HCT116 (cell line): ENCODE measurements around the gene MIS18BP1. TPM values are rescaled to one million over a fixed set of nuclear protein-coding genes. Genes with fewer than 3 reads are reported as not detected.

Experiments used
- ATAC-seq: fragments of 200-7000 bp; cut with Tn5 transposase; 2 replicates; pipeline ENCODE4 v1.9.1; 2020; ENCODE audit warnings: mild to moderate bottlenecking, moderate library complexity
- BruUV-seq: library from RNA; stranded (reverse); fragments of 400-500 nt; replicated peaks from 2 replicates; lab custom pipeline; 2021; lab: Mats Ljungman, UMichigan
- CTCF ChIA-PET: fragments of 300-600 bp; sonication (Branson Sonifier 250); formaldehyde crosslinking; loops from one replicate; lab custom pipeline; 2021; ENCODE audit warnings: antibody characterized with exemption; lab: Charles Lee
- POLR2A ChIA-PET: fragments of 300-600, 350-600 bp; sonication (Branson Sonifier 250); formaldehyde crosslinking; loops from one replicate; lab custom pipeline; 2021; ENCODE audit warnings: antibody characterized with exemption; lab: Charles Lee
- RAD21 ChIA-PET, 2 experiments: fragments of 300-600 bp; sonication (Branson Sonifier 250); formaldehyde crosslinking; loops; one replicate each; lab custom pipeline; 2023; ENCODE audit warnings: low total read pairs in 2 of 2; ENCODE audit not compliant: uncharacterized antibody in 2 of 2, unreplicated experiment in 2 of 2, low non-redundant PET in 1 of 2; lab: Charles Lee
- DNase-seq: peaks from one replicate; pipeline ENCODE4 v3.0.0-alpha.2; 2010; ENCODE audit warnings: low read depth, low spot score
- H2AFZ ChIP-seq: fragments of 200-600 bp; shearing (Covaris generic), sonication (generic); 2 replicates; pipeline ENCODE4 v1.6.1; 2017; ENCODE audit warnings: low read depth, mixed run types, mixed read lengths, antibody characterized with exemption, low read length; ENCODE audit not compliant: poor library complexity, severe bottlenecking
- H3K27ac ChIP-seq: 2 replicates; pipeline ENCODE4 v1.5.1; 2012; ENCODE audit warnings: low read depth, low read length
- H3K27me3 ChIP-seq: fragments of 200-600 bp; sonication (generic); 2 replicates; pipeline ENCODE4 v1.6.1; 2016; ENCODE audit warnings: mixed run types, low read length, mixed read lengths; ENCODE audit not compliant: insufficient read depth
- H3K36me3 ChIP-seq, 2 experiments: fragments of 200-500 bp in 1 of 2; fragments of 200-600 bp in 1 of 2; sonication (Bioruptor generic) in 1 of 2; sonication (generic) in 1 of 2; 2 replicates each; pipeline versions ENCODE4 v1.5.1 to v1.6.1; 2014 to 2016; ENCODE audit warnings: low read length in 2 of 2, inconsistent platforms in 1 of 2, mixed read lengths in 1 of 2, mixed run types in 1 of 2; ENCODE audit not compliant: insufficient read depth in 2 of 2, control insufficient read depth in 1 of 2
- H3K4me1 ChIP-seq, 2 experiments: fragments of 200-600 bp in 1 of 2; sonication (generic) in 1 of 2; 2 replicates each; pipeline versions ENCODE4 v1.5.1 to v1.6.1; 2012 to 2017; ENCODE audit warnings: low read length in 2 of 2, inconsistent platforms in 1 of 2, mild to moderate bottlenecking in 1 of 2, mixed read lengths in 1 of 2, mixed run types in 1 of 2, moderate library complexity in 1 of 2; ENCODE audit not compliant: insufficient read depth in 2 of 2, control insufficient read depth in 1 of 2
- H3K4me2 ChIP-seq: fragments of 200-600 bp; sonication (generic); 2 replicates; pipeline ENCODE4 v1.6.1; 2017; ENCODE audit warnings: mixed run types, low read length, mixed read lengths
- H3K4me3 ChIP-seq, 2 experiments: fragments of 200-600 bp in 1 of 2; sonication (generic) in 1 of 2; replicated peaks in 1 of 2; 2 replicates each; pipeline ENCODE4 v1.5.1; 2011 to 2016; ENCODE audit warnings: low read length in 2 of 2, control low read depth in 1 of 2, low read depth in 1 of 2, mild to moderate bottlenecking in 1 of 2, mixed read lengths in 1 of 2, mixed run types in 1 of 2
- H3K79me2 ChIP-seq: fragments of 200-600 bp; sonication (generic); 2 replicates; pipeline ENCODE4 v1.6.1; 2017; ENCODE audit warnings: mild to moderate bottlenecking, mixed run types, low read length, moderate library complexity, mixed read lengths; ENCODE audit not compliant: insufficient read depth
- H3K9ac ChIP-seq: fragments of 200-600 bp; sonication (generic); 2 replicates; pipeline ENCODE4 v1.6.1; 2016; ENCODE audit warnings: low read length, mixed read lengths
- H3K9me2 ChIP-seq: fragments of 200-600 bp; sonication (generic), shearing (Covaris generic); 2 replicates; pipeline ENCODE4 v1.6.1; 2017; ENCODE audit warnings: mixed run types, mild to moderate bottlenecking, moderate library complexity; ENCODE audit not compliant: insufficient read depth
- H3K9me3 ChIP-seq, 2 experiments: fragments of 200-500 bp in 1 of 2; fragments of 200-600 bp in 1 of 2; sonication (Bioruptor generic) in 1 of 2; sonication (generic) in 1 of 2; 2 replicates each; pipeline ENCODE4 v1.6.1; 2014 to 2017; ENCODE audit warnings: low read length in 2 of 2, mixed read lengths in 2 of 2, inconsistent platforms in 1 of 2, low read depth in 1 of 2, mild to moderate bottlenecking in 1 of 2, mixed run types in 1 of 2, moderate library complexity in 1 of 2; ENCODE audit not compliant: control insufficient read depth in 1 of 2, insufficient read depth in 1 of 2
- H4K20me1 ChIP-seq: fragments of 200-600 bp; sonication (generic), shearing (Covaris generic); 2 replicates; pipeline ENCODE4 v1.6.1; 2017; ENCODE audit warnings: mixed run types, mild to moderate bottlenecking, moderate library complexity; ENCODE audit not compliant: insufficient read depth
- ATF3 ChIP-seq: IDR thresholded peaks from 2 replicates; pipeline ENCODE4 v1.6.1; 2012
- CBX3 ChIP-seq: IDR thresholded peaks from 2 replicates; pipeline ENCODE4 v1.6.1; 2012; ENCODE audit warnings: low read depth
- EGR1 ChIP-seq: IDR thresholded peaks from 2 replicates; pipeline ENCODE4 v1.6.1; 2012; ENCODE audit warnings: low read depth
- EZH2phosphoT487 ChIP-seq: fragments of 200-600 bp; IDR thresholded peaks from 2 replicates; pipeline ENCODE4 v1.6.1; 2018; ENCODE audit warnings: antibody characterized with exemption, borderline replicate concordance
- POLR2A ChIP-seq: IDR thresholded peaks from 2 replicates; pipeline ENCODE4 v1.7.0; 2011; ENCODE audit warnings: borderline replicate concordance; ENCODE audit not compliant: insufficient read depth, insufficient read length; ENCODE audit errors: extremely low read depth
- RAD21 ChIP-seq: IDR thresholded peaks from 2 replicates; pipeline ENCODE4 v1.6.1; 2012; ENCODE audit warnings: low read depth, mild to moderate bottlenecking
- SIN3A ChIP-seq: IDR thresholded peaks from 2 replicates; pipeline ENCODE4 v1.6.1; 2012; ENCODE audit warnings: low read depth
- SRF ChIP-seq: IDR thresholded peaks from 2 replicates; pipeline ENCODE4 v1.6.1; 2012; ENCODE audit warnings: low read depth
- TCF7L2 ChIP-seq: IDR thresholded peaks from 2 replicates; pipeline ENCODE4 v1.7.0; 2011; ENCODE audit warnings: borderline replicate concordance, inconsistent platforms; ENCODE audit not compliant: insufficient read depth, insufficient read length; ENCODE audit errors: extremely low read depth
- YY1 ChIP-seq: IDR thresholded peaks from 2 replicates; pipeline ENCODE4 v1.6.1; 2011; ENCODE audit warnings: low read length, low read depth, moderate library complexity, mild to moderate bottlenecking; ENCODE audit not compliant: insufficient replicate concordance; ENCODE audit errors: extremely low read depth
- ZFX ChIP-seq: fragments of 450-650 bp; IDR thresholded peaks from 2 replicates; pipeline ENCODE4 v1.6.1; 2017
- ZNF274 ChIP-seq: fragments of 200-500 bp; sonication (Bioruptor generic); IDR thresholded peaks from 2 replicates; pipeline ENCODE4 v1.6.1; 2014; ENCODE audit warnings: mild to moderate bottlenecking, low read depth, low read length, inconsistent platforms
- intact Hi-C: fragments of 100-400 bp; cut with micrococcal nuclease; formaldehyde crosslinking; loops from 2 replicates; pipeline ENCODE4 v1.10.0; 2022
- total RNA-seq: library from RNA; stranded (reverse); gene quantifications from one replicate; pipeline ENCODE4 v1.2.1, GENCODE V29; 2021; ENCODE audit not compliant: unreplicated experiment
- TF ChIP-seq, protein P1 (sequence below): IDR thresholded peaks from 2 replicates; pipeline ENCODE4 v1.6.1; 2012; ENCODE audit warnings: low read depth
- TF ChIP-seq, protein P2 (sequence below): IDR thresholded peaks from 2 replicates; pipeline ENCODE4 v1.6.1; 2012
- TF ChIP-seq, protein P3 (sequence below), 3 experiments: fragments of 200-600 bp in 1 of 3; sonication (generic) in 1 of 3; IDR thresholded peaks in 2 of 3; conservative IDR thresholded peaks in 1 of 3; 2 replicates each; pipeline ENCODE4 v1.5.1; 2012 to 2017; ENCODE audit warnings: low read depth in 2 of 3, low read length in 2 of 3, antibody characterized with exemption in 1 of 3, borderline replicate concordance in 1 of 3, control low read depth in 1 of 3, mild to moderate bottlenecking in 1 of 3, mixed read lengths in 1 of 3, mixed run types in 1 of 3, moderate library complexity in 1 of 3; ENCODE audit not compliant: insufficient read depth in 1 of 3

The MIS18BP1 gene
- total RNA-seq, 1 experiment from 2014 or later: 37.9 TPM

- no TSS peak for BruUV-seq
- TF ChIP-seq RAD21 (no peak), EZH2phosphoT487 (no peak), SRF (no peak), YY1 (no peak), ATF3 (no peak), ZFX (no peak), TCF7L2 (no peak), CBX3 (no peak), EGR1 (no peak), POLR2A (no peak), ZNF274 (no peak), SIN3A (no peak)
- TF ChIP-seq, protein P1, sequence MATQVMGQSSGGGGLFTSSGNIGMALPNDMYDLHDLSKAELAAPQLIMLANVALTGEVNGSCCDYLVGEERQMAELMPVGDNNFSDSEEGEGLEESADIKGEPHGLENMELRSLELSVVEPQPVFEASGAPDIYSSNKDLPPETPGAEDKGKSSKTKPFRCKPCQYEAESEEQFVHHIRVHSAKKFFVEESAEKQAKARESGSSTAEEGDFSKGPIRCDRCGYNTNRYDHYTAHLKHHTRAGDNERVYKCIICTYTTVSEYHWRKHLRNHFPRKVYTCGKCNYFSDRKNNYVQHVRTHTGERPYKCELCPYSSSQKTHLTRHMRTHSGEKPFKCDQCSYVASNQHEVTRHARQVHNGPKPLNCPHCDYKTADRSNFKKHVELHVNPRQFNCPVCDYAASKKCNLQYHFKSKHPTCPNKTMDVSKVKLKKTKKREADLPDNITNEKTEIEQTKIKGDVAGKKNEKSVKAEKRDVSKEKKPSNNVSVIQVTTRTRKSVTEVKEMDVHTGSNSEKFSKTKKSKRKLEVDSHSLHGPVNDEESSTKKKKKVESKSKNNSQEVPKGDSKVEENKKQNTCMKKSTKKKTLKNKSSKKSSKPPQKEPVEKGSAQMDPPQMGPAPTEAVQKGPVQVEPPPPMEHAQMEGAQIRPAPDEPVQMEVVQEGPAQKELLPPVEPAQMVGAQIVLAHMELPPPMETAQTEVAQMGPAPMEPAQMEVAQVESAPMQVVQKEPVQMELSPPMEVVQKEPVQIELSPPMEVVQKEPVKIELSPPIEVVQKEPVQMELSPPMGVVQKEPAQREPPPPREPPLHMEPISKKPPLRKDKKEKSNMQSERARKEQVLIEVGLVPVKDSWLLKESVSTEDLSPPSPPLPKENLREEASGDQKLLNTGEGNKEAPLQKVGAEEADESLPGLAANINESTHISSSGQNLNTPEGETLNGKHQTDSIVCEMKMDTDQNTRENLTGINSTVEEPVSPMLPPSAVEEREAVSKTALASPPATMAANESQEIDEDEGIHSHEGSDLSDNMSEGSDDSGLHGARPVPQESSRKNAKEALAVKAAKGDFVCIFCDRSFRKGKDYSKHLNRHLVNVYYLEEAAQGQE: no peak
- TF ChIP-seq, protein P2, sequence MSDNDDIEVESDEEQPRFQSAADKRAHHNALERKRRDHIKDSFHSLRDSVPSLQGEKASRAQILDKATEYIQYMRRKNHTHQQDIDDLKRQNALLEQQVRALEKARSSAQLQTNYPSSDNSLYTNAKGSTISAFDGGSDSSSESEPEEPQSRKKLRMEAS: no peak
- TF ChIP-seq, protein P3, sequence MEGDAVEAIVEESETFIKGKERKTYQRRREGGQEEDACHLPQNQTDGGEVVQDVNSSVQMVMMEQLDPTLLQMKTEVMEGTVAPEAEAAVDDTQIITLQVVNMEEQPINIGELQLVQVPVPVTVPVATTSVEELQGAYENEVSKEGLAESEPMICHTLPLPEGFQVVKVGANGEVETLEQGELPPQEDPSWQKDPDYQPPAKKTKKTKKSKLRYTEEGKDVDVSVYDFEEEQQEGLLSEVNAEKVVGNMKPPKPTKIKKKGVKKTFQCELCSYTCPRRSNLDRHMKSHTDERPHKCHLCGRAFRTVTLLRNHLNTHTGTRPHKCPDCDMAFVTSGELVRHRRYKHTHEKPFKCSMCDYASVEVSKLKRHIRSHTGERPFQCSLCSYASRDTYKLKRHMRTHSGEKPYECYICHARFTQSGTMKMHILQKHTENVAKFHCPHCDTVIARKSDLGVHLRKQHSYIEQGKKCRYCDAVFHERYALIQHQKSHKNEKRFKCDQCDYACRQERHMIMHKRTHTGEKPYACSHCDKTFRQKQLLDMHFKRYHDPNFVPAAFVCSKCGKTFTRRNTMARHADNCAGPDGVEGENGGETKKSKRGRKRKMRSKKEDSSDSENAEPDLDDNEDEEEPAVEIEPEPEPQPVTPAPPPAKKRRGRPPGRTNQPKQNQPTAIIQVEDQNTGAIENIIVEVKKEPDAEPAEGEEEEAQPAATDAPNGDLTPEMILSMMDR (IDR thresholded peaks at IDR 0.05 in 2 of 3, conservative IDR thresholded peaks at IDR 0.05 in 1 of 3; ENCODE audit: borderline replicate concordance in 1 of 3, insufficient read depth in 1 of 3, low read depth in 2 of 3, low read length in 2 of 3): no peak
- RAD21 ChIA-PET: interaction anchor here in 1 of 2 experiments (0.6 kb wide), 1 partner anchor 357 kb away, joined by 3 read pairs; no protein-coding TSS in a partner anchor
- no peak overlapping the region for H2AFZ ChIP-seq
- no peak overlapping the region for H3K9ac ChIP-seq
- CTCF ChIA-PET: interaction anchor here (3.5 kb wide), 1 partner anchor 357 kb away, joined by 73 read pairs; no protein-coding TSS in a partner anchor
- H3K79me2 ChIP-seq: no peaks in the 10 kb centered on the region
- H3K27ac ChIP-seq: no peak overlapping the region
- no peaks in the 10 kb centered on the region for H3K9me3 ChIP-seq
- H4K20me1 ChIP-seq: no peaks in the 10 kb centered on the region
- no peaks in the 10 kb centered on the region for H3K27me3 ChIP-seq
- H3K4me3 ChIP-seq: no peak overlapping the region
- intact Hi-C loops: no loop called here
- H3K36me3 ChIP-seq: no peaks in the 10 kb centered on the region
- no peaks in the 10 kb centered on the region for H3K9me2 ChIP-seq
- POLR2A ChIA-PET: no interaction called here
- no peaks in the 10 kb centered on the region for H3K4me1 ChIP-seq
- H3K4me2 ChIP-seq: no peak overlapping the region
- ATAC-seq (no peak), DNase-seq (no peak)
Measured at GRCh38 chr14:45270031-45270430, 17.0 kb upstream of the MIS18BP1 start.
